CD4-positive, alpha-beta T cell treated with Interleukin-6 for 4 hours (primary cell): ENCODE results near the gene KRT75.
A peak's percentile ranks its signal among the peaks of the same experiment; 100 is the strongest.
"Not testable (repeated sequence)": the region's sequence is repeated elsewhere in the genome, so short reads cannot be mapped to it uniquely, and the experiment has no call there.

Experiments
- DNase-seq: peaks from one replicate; pipeline ENCODE4 v3.0.0-alpha.2; 2020; ENCODE audit warnings: mixed read lengths

Gene KRT75

GRCh38 chr12:52415870-52416750 lies 18.1 kb downstream of the KRT75 start:
- no peak for DNase-seq

- DNase-seq, result no peak
These were observed 19.2 kb downstream of the KRT75 start for GRCh38 chr12:52414936-52415335.

- DNase-seq, result no peak
These were observed 20.3 kb downstream of the KRT75 start for GRCh38 chr12:52413782-52414345.

GRCh38 chr12:52413202-52413601 lies 21.0 kb downstream of the KRT75 start:
- DNase-seq, result no peak

GRCh38 chr12:52411815-52412214 lies 22.4 kb downstream of the KRT75 start:
- DNase-seq, result no peak

GRCh38 chr12:52410589-52411248 lies 23.5 kb downstream of the KRT75 start:
- not testable (repeated sequence) for DNase-seq

GRCh38 chr12:52407918-52408317 lies 26.3 kb downstream of the KRT75 start:
- DNase-seq, result no peak

GRCh38 chr12:52405922-52406385 lies 28.2 kb downstream of the KRT75 start, which contains the start of gene KRT82:
Gene KRT82 (minus strand): TSS chr12:52406335. CDS start chr12:52406277, 58 bp downstream.
- DNase-seq, result no peak

GRCh38 chr12:52404951-52405350 lies 29.2 kb downstream of the KRT75 start:
- no peak for DNase-seq

GRCh38 chr12:52403561-52403960 lies 30.6 kb downstream of the KRT75 start:
- no peak for DNase-seq

GRCh38 chr12:52402873-52403540 lies 31.2 kb downstream of the KRT75 start:
- no peak for DNase-seq

- DNase-seq, result no peak
These were observed 31.8 kb downstream of the KRT75 start for GRCh38 chr12:52402377-52402776.

GRCh38 chr12:52401926-52402325 lies 32.2 kb downstream of the KRT75 start:
- DNase-seq, result no peak

GRCh38 chr12:52401526-52401925 lies 32.6 kb downstream of the KRT75 start:
- DNase-seq, result no peak

GRCh38 chr12:52400906-52401305 lies 33.3 kb downstream of the KRT75 start:
- DNase-seq, result no peak

GRCh38 chr12:52399756-52400155 lies 34.4 kb downstream of the KRT75 start:
- no peak for DNase-seq

- no peak for DNase-seq
These were observed 36.0 kb downstream of the KRT75 start for GRCh38 chr12:52398176-52398575.

GRCh38 chr12:52396656-52397055 lies 37.5 kb downstream of the KRT75 start:
- DNase-seq, result no peak

GRCh38 chr12:52395761-52396434 lies 38.3 kb downstream of the KRT75 start:
- DNase-seq, result peak; percentile 7

- no peak for DNase-seq
These were observed 39.2 kb downstream of the KRT75 start for GRCh38 chr12:52394836-52395405.

- no peak for DNase-seq
These were observed 41.6 kb downstream of the KRT75 start for GRCh38 chr12:52392465-52393007.

- DNase-seq, result no peak
These were observed 42.6 kb downstream of the KRT75 start for GRCh38 chr12:52391618-52392002.
